Endothelial cell of umbilical vein (primary cell): ENCODE results near the gene TMEM38A. TPM values are rescaled to one million over a fixed set of nuclear protein-coding genes. Genes with fewer than 3 reads are reported as not detected.

ENCODE experiments used
- BruUV-seq: library from RNA; stranded (reverse); fragments of 400-500 nt; replicated peaks from 2 replicates; lab custom pipeline; 2021; lab: Mats Ljungman, UMichigan
- CTCF ChIA-PET: fragments of 300-600, 350-600 bp; sonication (Branson Sonifier 250); formaldehyde crosslinking; loops from one replicate; lab custom pipeline; 2021; ENCODE audit warnings: antibody characterized with exemption, inconsistent platforms; lab: Charles Lee
- POLR2A ChIA-PET: fragments of 300-600, 350-600 bp; sonication (Branson Sonifier 250); formaldehyde crosslinking; loops from one replicate; lab custom pipeline; 2021; ENCODE audit warnings: antibody characterized with exemption, inconsistent platforms; lab: Charles Lee
- DNase-seq: peaks from one replicate; pipeline ENCODE4 v3.0.0-alpha.2; 2011; ENCODE audit warnings: low read depth, low spot score
- FAIRE-seq: peaks from 2 replicates; lab custom pipeline; 2011; peaks lifted over from hg19 to GRCh38; lab: Jason Lieb, UNC
- H2AFZ ChIP-seq: 2 replicates; pipeline ENCODE4 v1.6.0; 2012; ENCODE audit warnings: low read depth, low read length, control low read depth, inconsistent platforms
- H3K27ac ChIP-seq: 2 replicates; pipeline ENCODE4 v1.5.1; 2011; ENCODE audit warnings: low read depth, mild to moderate bottlenecking, control low read depth, low read length, moderate library complexity; ENCODE audit not compliant: insufficient read depth
- H3K27me3 ChIP-seq, 2 experiments: 2 replicates each; pipeline versions ENCODE4 v1.6.0 to v1.6.1; 2011; ENCODE audit warnings: low read length in 2 of 2, mixed read lengths in 1 of 2; ENCODE audit not compliant: control insufficient read depth in 2 of 2, insufficient read depth in 2 of 2
- H3K36me3 ChIP-seq, 2 experiments: 2 replicates in 1 of 2; 3 replicates in 1 of 2; pipeline ENCODE4 v1.5.1; 2011; ENCODE audit warnings: low read length in 2 of 2, mild to moderate bottlenecking in 1 of 2, moderate library complexity in 1 of 2; ENCODE audit not compliant: control insufficient read depth in 2 of 2, insufficient read depth in 2 of 2; ENCODE audit errors: extremely low read depth in 1 of 2
- H3K4me1 ChIP-seq: 3 replicates; pipeline ENCODE4 v1.5.1; 2011; ENCODE audit warnings: mild to moderate bottlenecking, low read length; ENCODE audit not compliant: control insufficient read depth, insufficient read depth; ENCODE audit errors: extremely low read depth
- H3K4me2 ChIP-seq: 2 replicates; pipeline ENCODE4 v1.6.1; 2011; ENCODE audit warnings: low read length, control low read depth, mixed read lengths; ENCODE audit not compliant: insufficient read depth
- H3K4me3 ChIP-seq, 3 experiments: fragments of 200-600 bp in 1 of 3; sonication (generic), shearing (Covaris generic) in 1 of 3; replicated peaks in 1 of 3; 2 replicates each; pipeline ENCODE4 v1.5.1; 2011 to 2016; ENCODE audit warnings: control low read depth in 3 of 3, low read length in 3 of 3, mild to moderate bottlenecking in 2 of 3, inconsistent platforms in 1 of 3, low read depth in 1 of 3, moderate library complexity in 1 of 3; ENCODE audit not compliant: insufficient read depth in 1 of 3
- H3K79me2 ChIP-seq: 2 replicates; pipeline ENCODE4 v1.6.0; 2012; ENCODE audit warnings: low read length, inconsistent platforms; ENCODE audit not compliant: control insufficient read depth, insufficient read depth
- H3K9ac ChIP-seq: replicated peaks from 2 replicates; pipeline ENCODE3; 2011; ENCODE audit warnings: low read length, control low read depth; ENCODE audit not compliant: insufficient read depth; ENCODE audit errors: extremely low read depth
- H3K9me1 ChIP-seq: replicated peaks from 3 replicates; pipeline ENCODE4 v1.6.0; 2011; ENCODE audit warnings: mild to moderate bottlenecking, low read length; ENCODE audit not compliant: control insufficient read depth, insufficient read depth; ENCODE audit errors: extremely low read depth
- H3K9me3 ChIP-seq: replicated peaks from 2 replicates; pipeline ENCODE4 v1.5.1; 2012; ENCODE audit warnings: low read length, inconsistent platforms; ENCODE audit not compliant: control insufficient read depth, insufficient read depth
- H4K20me1 ChIP-seq: replicated peaks from 2 replicates; pipeline ENCODE3; 2011; ENCODE audit warnings: mild to moderate bottlenecking, low read length; ENCODE audit not compliant: control insufficient read depth, insufficient read depth; ENCODE audit errors: extremely low read depth
- EZH2 ChIP-seq: IDR thresholded peaks from 2 replicates; pipeline ENCODE4 v1.6.1; 2012; ENCODE audit warnings: borderline replicate concordance, low read depth, mild to moderate bottlenecking, moderate library complexity, low read length, inconsistent platforms; ENCODE audit not compliant: severe bottlenecking
- FOS ChIP-seq: IDR thresholded peaks from 2 replicates; pipeline ENCODE4 v1.6.1; 2011; ENCODE audit warnings: mild to moderate bottlenecking, low read length, moderate library complexity, borderline replicate concordance; ENCODE audit not compliant: insufficient read depth
- GATA2 ChIP-seq: IDR thresholded peaks from 2 replicates; pipeline ENCODE4 v1.7.0; 2011; ENCODE audit warnings: low read depth, mild to moderate bottlenecking, moderate library complexity, mixed read lengths, low read length; ENCODE audit not compliant: insufficient read length, insufficient read depth
- JUN ChIP-seq: IDR thresholded peaks from 2 replicates; pipeline ENCODE4 v1.6.1; 2011; ENCODE audit warnings: borderline replicate concordance, low read depth; ENCODE audit not compliant: insufficient read length, insufficient read depth
- MYC ChIP-seq: IDR thresholded peaks from one replicate; pipeline ENCODE4 v1.6.1; 2011; ENCODE audit warnings: mild to moderate bottlenecking, low read depth, low read length
- POLR2A ChIP-seq: IDR thresholded peaks from 2 replicates; pipeline ENCODE4 v1.6.1; 2012; ENCODE audit warnings: low read depth, mild to moderate bottlenecking, control low read depth, low read length
- POLR2AphosphoS5 ChIP-seq: IDR thresholded peaks from 2 replicates; pipeline ENCODE4 v1.6.1; 2012; ENCODE audit warnings: low read depth, mild to moderate bottlenecking, control low read depth, low read length, moderate library complexity; ENCODE audit not compliant: insufficient read depth
- dilution Hi-C: fragments of 300-500 bp; cut with MboI; formaldehyde crosslinking; loops from one replicate; pipeline ENCODE4 v1.15.0; 2019; ENCODE audit warnings: low sequenced_read_pairs; ENCODE audit not compliant: extremely low pct_ligation_motif_present
- intact Hi-C: fragments of 100-400 bp; cut with micrococcal nuclease; formaldehyde crosslinking; loops from one replicate; pipeline ENCODE4 v1.10.0; 2022
- polyA plus RNA-seq, 4 experiments: library from polyadenylated mRNA; depleted of rRNA in 3 of 4; stranded (reverse) in 3 of 4; unstranded in 1 of 4; fragments of >200 nt; gene quantifications; 2 replicates each; pipeline versions ENCODE4 v1.2.1 to v1.2.3, GENCODE V29; 2011 to 2012; ENCODE audit warnings: missing spikeins in 1 of 4
- total RNA-seq: library from RNA; stranded (reverse); gene quantifications from 2 replicates; pipeline ENCODE4 v1.2.3, GENCODE V29; 2021
- TF ChIP-seq, protein P1 (sequence below): IDR thresholded peaks from 2 replicates; pipeline ENCODE4 v1.6.1; 2011; ENCODE audit not compliant: insufficient read depth, insufficient read length
- TF ChIP-seq, protein P2 (sequence below), 2 donors: IDR thresholded peaks; 1 replicate in 1 of 2; 2 replicates in 1 of 2; pipeline ENCODE4 v1.5.1; 2011; ENCODE audit warnings: low read length in 2 of 2, mild to moderate bottlenecking in 2 of 2, moderate library complexity in 2 of 2, control low read depth in 1 of 2, inconsistent platforms in 1 of 2, low read depth in 1 of 2; ENCODE audit not compliant: insufficient read depth in 1 of 2; ENCODE audit errors: extremely low read depth in 1 of 2

Gene TMEM38A
- total and polyA plus RNA-seq, 2 donors (not counting 3 experiments of a cell fraction or from before 2014, with no cell fraction given): 1.6 TPM

DNA sequence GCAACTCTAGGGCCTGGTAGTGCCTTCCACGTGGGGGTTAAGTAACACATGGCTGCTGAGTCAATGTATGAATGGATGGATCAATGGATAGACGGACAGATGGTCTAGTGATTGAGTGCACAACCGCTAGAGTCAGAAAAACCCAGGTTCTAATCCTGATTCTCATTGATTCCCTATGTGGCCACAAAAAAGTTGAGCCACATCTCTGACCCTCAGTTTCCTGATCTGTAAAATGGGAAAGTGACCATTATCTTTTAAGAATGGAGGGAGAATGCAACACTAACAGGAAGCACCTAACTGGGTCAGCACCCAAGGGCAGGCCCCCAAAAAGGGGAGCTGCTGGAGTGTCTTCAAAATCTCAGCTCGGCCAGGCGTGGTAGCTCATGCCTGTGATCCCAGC lies 3.6 kb upstream of the TMEM38A start:
- H3K9me1 ChIP-seq: no peaks in the 10 kb centered on the region
- FAIRE-seq: no peak
- BruUV-seq: no TSS peak
- peaks cover 11% of the 10 kb centered on the region for H3K4me1 ChIP-seq
- no peak overlapping the region for H3K4me3 ChIP-seq
- peaks cover 27% of the 10 kb centered on the region for H3K79me2 ChIP-seq
- peaks cover 2% of the 10 kb centered on the region for H4K20me1 ChIP-seq
- peaks cover 6 to 19% of the 10 kb centered on the region in 2 experiments for H3K36me3 ChIP-seq
- H3K9me3 ChIP-seq: no peaks in the 10 kb centered on the region
- dilution Hi-C loops: no loop called here
- intact Hi-C loops: no loop called here
- no peak overlapping the region for H3K27ac ChIP-seq
- ChIA-PET CTCF (no interaction called here), POLR2A (no interaction called here)
- H2AFZ ChIP-seq: no peak overlapping the region
- no peak overlapping the region for H3K4me2 ChIP-seq
- no peak for DNase-seq
- H3K9ac ChIP-seq: no peak overlapping the region
- TF ChIP-seq MYC: no peak
- no peak for TF ChIP-seq POLR2A
- no peak for TF ChIP-seq JUN
- TF ChIP-seq, protein P1, sequence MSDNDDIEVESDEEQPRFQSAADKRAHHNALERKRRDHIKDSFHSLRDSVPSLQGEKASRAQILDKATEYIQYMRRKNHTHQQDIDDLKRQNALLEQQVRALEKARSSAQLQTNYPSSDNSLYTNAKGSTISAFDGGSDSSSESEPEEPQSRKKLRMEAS: no peak
- no peak for TF ChIP-seq GATA2
- no peak for TF ChIP-seq FOS
- TF ChIP-seq, protein P2, sequence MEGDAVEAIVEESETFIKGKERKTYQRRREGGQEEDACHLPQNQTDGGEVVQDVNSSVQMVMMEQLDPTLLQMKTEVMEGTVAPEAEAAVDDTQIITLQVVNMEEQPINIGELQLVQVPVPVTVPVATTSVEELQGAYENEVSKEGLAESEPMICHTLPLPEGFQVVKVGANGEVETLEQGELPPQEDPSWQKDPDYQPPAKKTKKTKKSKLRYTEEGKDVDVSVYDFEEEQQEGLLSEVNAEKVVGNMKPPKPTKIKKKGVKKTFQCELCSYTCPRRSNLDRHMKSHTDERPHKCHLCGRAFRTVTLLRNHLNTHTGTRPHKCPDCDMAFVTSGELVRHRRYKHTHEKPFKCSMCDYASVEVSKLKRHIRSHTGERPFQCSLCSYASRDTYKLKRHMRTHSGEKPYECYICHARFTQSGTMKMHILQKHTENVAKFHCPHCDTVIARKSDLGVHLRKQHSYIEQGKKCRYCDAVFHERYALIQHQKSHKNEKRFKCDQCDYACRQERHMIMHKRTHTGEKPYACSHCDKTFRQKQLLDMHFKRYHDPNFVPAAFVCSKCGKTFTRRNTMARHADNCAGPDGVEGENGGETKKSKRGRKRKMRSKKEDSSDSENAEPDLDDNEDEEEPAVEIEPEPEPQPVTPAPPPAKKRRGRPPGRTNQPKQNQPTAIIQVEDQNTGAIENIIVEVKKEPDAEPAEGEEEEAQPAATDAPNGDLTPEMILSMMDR (IDR thresholded peaks at IDR 0.05; ENCODE audit: extremely low read depth in 1 of 2, insufficient read depth in 1 of 2, low read depth in 1 of 2, low read length in 2 of 2): no peak
- no peak for TF ChIP-seq EZH2
- TF ChIP-seq POLR2AphosphoS5: no peak
- no peaks in the 10 kb centered on the region for H3K27me3 ChIP-seq
